SK-N-SH (cell line): ENCODE data around the gene TCEAL2. TPM values are rescaled to one million over a fixed set of nuclear protein-coding genes. Genes with fewer than 3 reads are reported as not detected.
A peak's percentile ranks its signal among the peaks of the same experiment; 100 is the strongest.
"Not testable (repeated sequence)": the region's sequence is repeated elsewhere in the genome, so short reads cannot be mapped to it uniquely, and the experiment has no call there.

Experiments
- CTCF ChIA-PET: fragments of 300-600, 350-600 bp; formaldehyde crosslinking; extraction: SDS; loops from one replicate; lab custom pipeline; 2021; lab: Yijun Ruan, JAX
- POLR2A ChIA-PET: fragments of 350-600 bp; sonication (Branson Sonifier 250); formaldehyde crosslinking; extraction: SDS; loops from one replicate; lab custom pipeline; 2020; ENCODE audit warnings: antibody characterized with exemption, inconsistent platforms; lab: Yijun Ruan, JAX
- DNase-seq: peaks from one replicate; pipeline ENCODE4 v3.0.0; 2012
- H2AFZ ChIP-seq: fragments of 200-600 bp; sonication (generic); 2 replicates; pipeline ENCODE4 v1.8.1; 2016; ENCODE audit warnings: antibody characterized with exemption, mild to moderate bottlenecking, low read depth
- H3F3A ChIP-seq: fragments of 200-600 bp; sonication (generic); replicated peaks from 2 replicates; pipeline ENCODE3; 2016; ENCODE audit warnings: antibody characterized with exemption, mild to moderate bottlenecking; ENCODE audit not compliant: insufficient read depth
- H3K27ac ChIP-seq, 2 experiments: fragments of 200-500 bp in 1 of 2; fragments of 200-600 bp in 1 of 2; sonication (Bioruptor generic) in 1 of 2; sonication (generic), shearing (Covaris generic) in 1 of 2; 2 replicates each; pipeline versions ENCODE4 v1.5.1 to v1.6.1; 2014 to 2016; ENCODE audit warnings: low read depth in 2 of 2, inconsistent platforms in 1 of 2, low read length in 1 of 2, mild to moderate bottlenecking in 1 of 2, mixed read lengths in 1 of 2
- H3K27me3 ChIP-seq: fragments of 200-600 bp; sonication (generic), shearing (Covaris generic); 2 replicates; pipeline ENCODE4 v1.6.1; 2016; ENCODE audit warnings: mixed run types; ENCODE audit not compliant: insufficient read depth
- H3K36me3 ChIP-seq, 2 experiments: fragments of 200-500 bp in 1 of 2; fragments of 200-600 bp in 1 of 2; sonication (Bioruptor generic) in 1 of 2; sonication (generic) in 1 of 2; replicated peaks in 1 of 2; 2 replicates each; pipeline versions ENCODE3 to v1.5.1; 2014 to 2016; ENCODE audit warnings: low read length in 1 of 2, mild to moderate bottlenecking in 1 of 2; ENCODE audit not compliant: insufficient read depth in 2 of 2, control insufficient read depth in 1 of 2
- H3K4me1 ChIP-seq, 2 experiments: fragments of 200-500 bp in 1 of 2; fragments of 200-600 bp in 1 of 2; sonication (Bioruptor generic) in 1 of 2; sonication (generic), shearing (Covaris generic) in 1 of 2; 2 replicates each; pipeline versions ENCODE4 v1.5.1 to v1.6.1; 2014 to 2016; ENCODE audit warnings: low read depth in 1 of 2, low read length in 1 of 2, mixed run types in 1 of 2; ENCODE audit not compliant: insufficient read depth in 2 of 2, control insufficient read depth in 1 of 2
- H3K4me2 ChIP-seq: fragments of 200-600 bp; sonication (generic), shearing (Covaris generic); 2 replicates; pipeline ENCODE4 v1.6.1; 2017; ENCODE audit warnings: mixed run types
- H3K4me3 ChIP-seq, 2 experiments: fragments of 200-500 bp in 1 of 2; fragments of 200-600 bp in 1 of 2; sonication (Bioruptor generic) in 1 of 2; sonication (generic), shearing (Covaris generic) in 1 of 2; 2 replicates each; pipeline versions ENCODE4 v1.5.1 to v1.8.1; 2014 to 2016; ENCODE audit warnings: low read depth in 2 of 2, inconsistent platforms in 1 of 2, low read length in 1 of 2, mild to moderate bottlenecking in 1 of 2, mixed read lengths in 1 of 2, moderate library complexity in 1 of 2
- H3K79me2 ChIP-seq: fragments of 200-600 bp; sonication (generic); 2 replicates; pipeline ENCODE4 v1.8.1; 2017; ENCODE audit warnings: mild to moderate bottlenecking; ENCODE audit not compliant: insufficient read depth
- H3K9ac ChIP-seq: fragments of 200-600 bp; sonication (generic); 2 replicates; pipeline ENCODE4 v1.6.1; 2017; ENCODE audit warnings: mixed run types
- H3K9me2 ChIP-seq: fragments of 200-600 bp; sonication (generic); 2 replicates; pipeline ENCODE4 v1.6.1; 2017; ENCODE audit warnings: mixed run types
- H3K9me3 ChIP-seq: fragments of 200-600 bp; sonication (generic); 2 replicates; pipeline ENCODE4 v1.6.1; 2017; ENCODE audit warnings: mixed run types, mild to moderate bottlenecking, moderate library complexity
- H4K20me1 ChIP-seq: fragments of 200-600 bp; sonication (generic); 2 replicates; pipeline ENCODE4 v1.6.1; 2017; ENCODE audit warnings: mild to moderate bottlenecking, mixed run types; ENCODE audit not compliant: insufficient read depth
- ELF1 ChIP-seq: IDR thresholded peaks from 2 replicates; pipeline ENCODE4 v1.4.0; 2012
- FOXM1 ChIP-seq: IDR thresholded peaks from 2 replicates; pipeline ENCODE4 v1.4.0; 2012; ENCODE audit warnings: low read depth, mild to moderate bottlenecking
- GABPA ChIP-seq: IDR thresholded peaks from 2 replicates; pipeline ENCODE4 v1.4.0; 2012; ENCODE audit warnings: low read depth, mild to moderate bottlenecking
- RFX5 ChIP-seq: IDR thresholded peaks from 2 replicates; pipeline ENCODE4 v1.6.1; 2012; ENCODE audit warnings: mild to moderate bottlenecking, improper control_type of control experiment, low read length
- SMC3 ChIP-seq: IDR thresholded peaks from 2 replicates; pipeline ENCODE4 v1.6.1; 2012; ENCODE audit warnings: low read depth, low read length, improper control_type of control experiment
- WGBS: methylation state at CpG from one replicate; pipeline ENCODE4 v1.1.6; 2017; ENCODE audit warnings: low lambda C conversion rate; 5-methylcytosine and 5-hydroxymethylcytosine counted together
- polyA plus RNA-seq, 3 experiments: library from polyadenylated mRNA; depleted of rRNA; stranded (reverse); fragments of >200 nt; gene quantifications; 2 replicates each; pipeline ENCODE4 v1.2.3, GENCODE V29; 2012
- TF ChIP-seq, protein P1 (sequence below): IDR thresholded peaks from 2 replicates; pipeline ENCODE4 v1.4.0; 2012; ENCODE audit warnings: low read depth, borderline replicate concordance
- TF ChIP-seq, protein P2 (sequence below): IDR thresholded peaks from 2 replicates; pipeline ENCODE4; 2012
- TF ChIP-seq, protein P3 (sequence below): fragments of 200-600 bp; sonication (generic); IDR thresholded peaks from 2 replicates; pipeline ENCODE4 v1.6.1; 2017; ENCODE audit warnings: antibody characterized with exemption, mild to moderate bottlenecking, moderate library complexity
- TF ChIP-seq, protein P4 (sequence below): IDR thresholded peaks from 2 replicates; pipeline ENCODE4 v1.6.1; 2012; ENCODE audit warnings: mild to moderate bottlenecking, low read depth, low read length, moderate library complexity

TCEAL2 gene
- polyA plus RNA-seq (2012; rRNA removed): 0.12 and 0.23 TPM in 2 replicates
- 0.21 and 0.22 TPM in 2 replicates for polyA plus RNA-seq (2012; cell fraction: cytosol; rRNA removed)
- polyA plus RNA-seq (2012; cell fraction: nucleus; rRNA removed): not detected in 2 replicates

DNA sequence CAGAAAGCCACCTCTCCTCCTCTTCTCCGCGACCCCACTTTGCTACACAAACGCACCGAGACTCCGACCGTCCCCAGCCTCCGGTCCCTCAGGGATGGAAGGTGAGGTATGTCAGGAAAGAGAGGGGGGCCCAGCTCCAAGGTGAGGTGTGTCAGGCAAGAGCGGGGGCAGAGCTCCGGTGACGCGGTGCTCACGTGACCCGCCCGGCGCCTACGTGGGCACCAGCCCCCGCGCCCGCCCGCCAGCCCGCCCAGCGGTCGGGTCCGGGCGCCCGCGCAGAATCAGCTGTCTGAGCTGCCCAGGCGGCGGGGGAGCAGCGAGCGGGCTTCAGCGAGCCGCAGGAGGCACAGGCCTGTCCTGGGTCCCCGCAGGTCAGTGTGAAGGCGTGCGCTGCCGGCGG, at the start of gene TCEAL2:
TSS of gene TCEAL2 (plus strand) at position 244 of the 400 bp plus-strand sequence. CDS start 1,152 bp downstream, outside the sequence.
- H3K9me2 ChIP-seq, H3K36me3 ChIP-seq, H3F3A ChIP-seq, H3K79me2 ChIP-seq, H3K27ac ChIP-seq, H3K4me1 ChIP-seq, H3K9me3 ChIP-seq, H4K20me1 ChIP-seq, H3K4me2 ChIP-seq, H2AFZ ChIP-seq, POLR2A ChIA-PET, H3K9ac ChIP-seq, CTCF ChIA-PET: not testable (repeated sequence)
- Histone ChIP-seq H3K4me3 (peak within 1 kb of the TSS in 1 of 2 experiments; percentile 45; a peak in 2 of 4 replicates), H3K27me3 (peaks cover 15% of the 10 kb centered on the region; the same call in 1 of the 2 replicates)
- TF ChIP-seq, protein P1, sequence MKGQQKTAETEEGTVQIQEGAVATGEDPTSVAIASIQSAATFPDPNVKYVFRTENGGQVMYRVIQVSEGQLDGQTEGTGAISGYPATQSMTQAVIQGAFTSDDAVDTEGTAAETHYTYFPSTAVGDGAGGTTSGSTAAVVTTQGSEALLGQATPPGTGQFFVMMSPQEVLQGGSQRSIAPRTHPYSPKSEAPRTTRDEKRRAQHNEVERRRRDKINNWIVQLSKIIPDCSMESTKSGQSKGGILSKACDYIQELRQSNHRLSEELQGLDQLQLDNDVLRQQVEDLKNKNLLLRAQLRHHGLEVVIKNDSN: peak; percentile 57; the same call in 1 of the 2 replicates
- WGBS: 0% methylated on average over 7 of the region's 38 CpGs
- peak; percentile 52 for DNase-seq

DNA sequence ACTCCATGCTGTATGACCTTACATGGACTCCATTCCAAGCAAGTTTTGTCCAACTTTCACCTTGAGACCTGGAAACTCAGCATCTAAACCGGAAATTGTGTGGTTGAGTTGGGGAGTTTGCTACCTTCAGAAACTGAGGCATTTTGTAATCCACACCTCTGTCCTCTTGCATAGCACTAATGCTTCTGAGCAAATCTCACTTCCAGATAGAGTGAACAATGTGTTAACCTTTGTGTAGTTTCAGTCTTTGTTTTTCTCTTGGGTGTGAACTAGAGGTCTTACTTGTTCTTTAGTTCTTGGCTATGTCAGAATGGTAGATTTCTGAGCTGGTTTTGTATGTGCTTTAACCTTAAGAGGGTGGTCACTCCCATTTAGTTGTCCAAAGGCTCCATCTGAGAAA, 48.1 kb upstream of the TCEAL2 start:
- DNase-seq: no peak
- H3K36me3 ChIP-seq: no peaks in the 10 kb centered on the region
- H3F3A ChIP-seq: no peaks in the 10 kb centered on the region
- no peak overlapping the region for H3K9ac ChIP-seq
- no peak overlapping the region for H3K4me2 ChIP-seq
- no peaks in the 10 kb centered on the region for H3K79me2 ChIP-seq
- no peak overlapping the region for H3K4me3 ChIP-seq
- no peak overlapping the region for H2AFZ ChIP-seq
- TF ChIP-seq FOXM1: no peak
- TF ChIP-seq, protein P1: no peak
- TF ChIP-seq, protein P2, sequence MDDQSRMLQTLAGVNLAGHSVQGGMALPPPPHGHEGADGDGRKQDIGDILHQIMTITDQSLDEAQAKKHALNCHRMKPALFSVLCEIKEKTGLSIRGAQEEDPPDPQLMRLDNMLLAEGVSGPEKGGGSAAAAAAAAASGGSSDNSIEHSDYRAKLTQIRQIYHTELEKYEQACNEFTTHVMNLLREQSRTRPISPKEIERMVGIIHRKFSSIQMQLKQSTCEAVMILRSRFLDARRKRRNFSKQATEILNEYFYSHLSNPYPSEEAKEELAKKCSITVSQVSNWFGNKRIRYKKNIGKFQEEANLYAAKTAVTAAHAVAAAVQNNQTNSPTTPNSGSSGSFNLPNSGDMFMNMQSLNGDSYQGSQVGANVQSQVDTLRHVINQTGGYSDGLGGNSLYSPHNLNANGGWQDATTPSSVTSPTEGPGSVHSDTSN: no peak
- TF ChIP-seq, protein P3, sequence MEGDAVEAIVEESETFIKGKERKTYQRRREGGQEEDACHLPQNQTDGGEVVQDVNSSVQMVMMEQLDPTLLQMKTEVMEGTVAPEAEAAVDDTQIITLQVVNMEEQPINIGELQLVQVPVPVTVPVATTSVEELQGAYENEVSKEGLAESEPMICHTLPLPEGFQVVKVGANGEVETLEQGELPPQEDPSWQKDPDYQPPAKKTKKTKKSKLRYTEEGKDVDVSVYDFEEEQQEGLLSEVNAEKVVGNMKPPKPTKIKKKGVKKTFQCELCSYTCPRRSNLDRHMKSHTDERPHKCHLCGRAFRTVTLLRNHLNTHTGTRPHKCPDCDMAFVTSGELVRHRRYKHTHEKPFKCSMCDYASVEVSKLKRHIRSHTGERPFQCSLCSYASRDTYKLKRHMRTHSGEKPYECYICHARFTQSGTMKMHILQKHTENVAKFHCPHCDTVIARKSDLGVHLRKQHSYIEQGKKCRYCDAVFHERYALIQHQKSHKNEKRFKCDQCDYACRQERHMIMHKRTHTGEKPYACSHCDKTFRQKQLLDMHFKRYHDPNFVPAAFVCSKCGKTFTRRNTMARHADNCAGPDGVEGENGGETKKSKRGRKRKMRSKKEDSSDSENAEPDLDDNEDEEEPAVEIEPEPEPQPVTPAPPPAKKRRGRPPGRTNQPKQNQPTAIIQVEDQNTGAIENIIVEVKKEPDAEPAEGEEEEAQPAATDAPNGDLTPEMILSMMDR: no peak
- TF ChIP-seq, protein P4, sequence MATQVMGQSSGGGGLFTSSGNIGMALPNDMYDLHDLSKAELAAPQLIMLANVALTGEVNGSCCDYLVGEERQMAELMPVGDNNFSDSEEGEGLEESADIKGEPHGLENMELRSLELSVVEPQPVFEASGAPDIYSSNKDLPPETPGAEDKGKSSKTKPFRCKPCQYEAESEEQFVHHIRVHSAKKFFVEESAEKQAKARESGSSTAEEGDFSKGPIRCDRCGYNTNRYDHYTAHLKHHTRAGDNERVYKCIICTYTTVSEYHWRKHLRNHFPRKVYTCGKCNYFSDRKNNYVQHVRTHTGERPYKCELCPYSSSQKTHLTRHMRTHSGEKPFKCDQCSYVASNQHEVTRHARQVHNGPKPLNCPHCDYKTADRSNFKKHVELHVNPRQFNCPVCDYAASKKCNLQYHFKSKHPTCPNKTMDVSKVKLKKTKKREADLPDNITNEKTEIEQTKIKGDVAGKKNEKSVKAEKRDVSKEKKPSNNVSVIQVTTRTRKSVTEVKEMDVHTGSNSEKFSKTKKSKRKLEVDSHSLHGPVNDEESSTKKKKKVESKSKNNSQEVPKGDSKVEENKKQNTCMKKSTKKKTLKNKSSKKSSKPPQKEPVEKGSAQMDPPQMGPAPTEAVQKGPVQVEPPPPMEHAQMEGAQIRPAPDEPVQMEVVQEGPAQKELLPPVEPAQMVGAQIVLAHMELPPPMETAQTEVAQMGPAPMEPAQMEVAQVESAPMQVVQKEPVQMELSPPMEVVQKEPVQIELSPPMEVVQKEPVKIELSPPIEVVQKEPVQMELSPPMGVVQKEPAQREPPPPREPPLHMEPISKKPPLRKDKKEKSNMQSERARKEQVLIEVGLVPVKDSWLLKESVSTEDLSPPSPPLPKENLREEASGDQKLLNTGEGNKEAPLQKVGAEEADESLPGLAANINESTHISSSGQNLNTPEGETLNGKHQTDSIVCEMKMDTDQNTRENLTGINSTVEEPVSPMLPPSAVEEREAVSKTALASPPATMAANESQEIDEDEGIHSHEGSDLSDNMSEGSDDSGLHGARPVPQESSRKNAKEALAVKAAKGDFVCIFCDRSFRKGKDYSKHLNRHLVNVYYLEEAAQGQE: no peak
- no peak for TF ChIP-seq RFX5
- TF ChIP-seq SMC3: no peak
- TF ChIP-seq GABPA: no peak
- no peak for TF ChIP-seq ELF1
- 0% methylated on average over 1 of the region's 1 CpG for WGBS
- no peaks in the 10 kb centered on the region for H4K20me1 ChIP-seq
- no peaks in the 10 kb centered on the region for H3K4me1 ChIP-seq
- no peaks in the 10 kb centered on the region for H3K9me3 ChIP-seq
- H3K27me3 ChIP-seq: no peaks in the 10 kb centered on the region
- no peaks in the 10 kb centered on the region for H3K9me2 ChIP-seq
- no peak overlapping the region for H3K27ac ChIP-seq
- POLR2A ChIA-PET: no interaction called here
- CTCF ChIA-PET: no interaction called here
